NCI-H1105 treated with DMSO at 0.1 percent for 48 hours (cell line): Measurements from ENCODE around the gene PFKL.
A peak's percentile ranks its signal among the peaks of the same experiment; 100 is the strongest.

ENCODE experiments used
- DNase-seq: peaks from one replicate; lab custom pipeline; 2025; lab: John Stamatoyannopoulos, UW

PFKL gene

GRCh38 chr21:44299458-44300261 is at the start of gene PFKL:
Gene PFKL, plus strand, starts transcription at chr21:44300053. Its CDS starts 53 bp downstream, at chr21:44300106.
- peak; percentile 28 for DNase-seq

GRCh38 chr21:44253832-44254710 is 45.8 kb upstream of the PFKL start:
- no peak for DNase-seq

GRCh38 chr21:44255511-44255981 is 44.3 kb upstream of the PFKL start:
- DNase-seq, result no peak

- DNase-seq, result no peak
Observed at GRCh38 chr21:44258056-44258725, 41.7 kb upstream of the PFKL start.

GRCh38 chr21:44259082-44259705 is 40.7 kb upstream of the PFKL start:
- DNase-seq, result no peak

- DNase-seq, result no peak
Observed at GRCh38 chr21:44260066-44260465, 39.8 kb upstream of the PFKL start.

- DNase-seq, result no peak
Observed at GRCh38 chr21:44260791-44261631, 38.8 kb upstream of the PFKL start.

- no peak for DNase-seq
Observed at GRCh38 chr21:44261675-44262295, 38.1 kb upstream of the PFKL start, which contains the start of gene DNMT3L. Gene DNMT3L, minus strand, starts transcription at chr21:44261897. Its CDS starts 638 bp downstream, at chr21:44261259.

- no peak for DNase-seq
Observed at GRCh38 chr21:44262338-44263056, 37.4 kb upstream of the PFKL start.

- no peak for DNase-seq
Observed at GRCh38 chr21:44263221-44263760, 36.6 kb upstream of the PFKL start.

GRCh38 chr21:44263768-44264167 is 36.1 kb upstream of the PFKL start:
- no peak for DNase-seq

- DNase-seq, result no peak
Observed at GRCh38 chr21:44265734-44266270, 34.1 kb upstream of the PFKL start.

- no peak for DNase-seq
Observed at GRCh38 chr21:44267655-44268142, 32.2 kb upstream of the PFKL start.

GRCh38 chr21:44269090-44269489 is 30.8 kb upstream of the PFKL start:
- no peak for DNase-seq

GRCh38 chr21:44271558-44272283 is 28.1 kb upstream of the PFKL start:
- DNase-seq, result no peak

- DNase-seq, result no peak
Observed at GRCh38 chr21:44272284-44272858, 27.5 kb upstream of the PFKL start.

- DNase-seq, result no peak
Observed at GRCh38 chr21:44273046-44273445, 26.8 kb upstream of the PFKL start.

- DNase-seq, result no peak
Observed at GRCh38 chr21:44275041-44275440, 24.8 kb upstream of the PFKL start.
